H9 (cell line): ENCODE results near the gene UCHL1. TPM values are rescaled to one million over a fixed set of nuclear protein-coding genes. Genes with fewer than 3 reads are reported as not detected.

Source experiments
- DNase-seq: peaks from one replicate; pipeline ENCODE4 v3.0.0-alpha.2; 2017
- H2AFZ ChIP-seq: one replicate; pipeline ENCODE4 v1.6.1; 2013; ENCODE audit warnings: mild to moderate bottlenecking, low read length, control low read depth, moderate library complexity
- H2AK5ac ChIP-seq: 2 replicates; pipeline ENCODE4 v1.6.1; 2013; ENCODE audit warnings: low read length, control low read depth, mixed read lengths; ENCODE audit not compliant: insufficient read length
- H2BK120ac ChIP-seq: one replicate; pipeline ENCODE4 v1.6.1; 2013; ENCODE audit warnings: low read depth, mild to moderate bottlenecking, low read length, control low read depth, inconsistent platforms; ENCODE audit not compliant: poor library complexity, severe bottlenecking
- H2BK12ac ChIP-seq: 2 replicates; pipeline ENCODE4 v1.6.1; 2013; ENCODE audit warnings: low read length, control low read depth, mixed read lengths, low read depth; ENCODE audit not compliant: insufficient read length
- H2BK15ac ChIP-seq: 2 replicates; pipeline ENCODE4 v1.6.1; 2013; ENCODE audit warnings: low read depth, low read length, control low read depth
- H2BK20ac ChIP-seq: one replicate; pipeline ENCODE4 v1.6.1; 2013; ENCODE audit warnings: low read depth, mild to moderate bottlenecking, low read length, control low read depth, inconsistent platforms; ENCODE audit not compliant: poor library complexity, severe bottlenecking
- H2BK5ac ChIP-seq: 2 replicates; pipeline ENCODE4 v1.6.1; 2013; ENCODE audit warnings: low read length, control low read depth, mixed read lengths; ENCODE audit not compliant: insufficient read length
- H3K14ac ChIP-seq: 2 replicates; pipeline ENCODE4 v1.6.1; 2013; ENCODE audit warnings: low read length, control low read depth; ENCODE audit not compliant: insufficient read depth
- H3K18ac ChIP-seq: 2 replicates; pipeline ENCODE4 v1.6.1; 2013; ENCODE audit warnings: low read depth, mild to moderate bottlenecking, mixed read lengths, low read length, control low read depth; ENCODE audit not compliant: insufficient read length
- H3K23ac ChIP-seq: 2 replicates; pipeline ENCODE4 v1.6.1; 2013; ENCODE audit warnings: low read length, control low read depth, mixed read lengths, low read depth; ENCODE audit not compliant: insufficient read length
- H3K23me2 ChIP-seq: 2 replicates; pipeline ENCODE4 v1.6.1; 2013; ENCODE audit warnings: low read depth, mild to moderate bottlenecking, mixed read lengths, low read length, control low read depth; ENCODE audit not compliant: insufficient read length, poor library complexity, severe bottlenecking
- H3K27ac ChIP-seq: 2 replicates; pipeline ENCODE4 v1.5.1; 2013; ENCODE audit warnings: low read length, control low read depth, mixed read lengths, low read depth; ENCODE audit not compliant: insufficient read length
- H3K27me3 ChIP-seq: 2 replicates; pipeline ENCODE4 v1.6.1; 2013; ENCODE audit warnings: low read length, control low read depth, inconsistent platforms; ENCODE audit not compliant: insufficient read depth
- H3K4ac ChIP-seq: 2 replicates; pipeline ENCODE4 v1.6.1; 2013; ENCODE audit warnings: low read depth, mild to moderate bottlenecking, control low read depth, inconsistent platforms, low read length, moderate library complexity
- H3K4me1 ChIP-seq: 2 replicates; pipeline ENCODE4 v1.6.1; 2013; ENCODE audit warnings: low read length, control low read depth, inconsistent platforms; ENCODE audit not compliant: insufficient read depth
- H3K4me2 ChIP-seq: 2 replicates; pipeline ENCODE4 v1.6.1; 2013; ENCODE audit warnings: low read length, control low read depth, mixed read lengths; ENCODE audit not compliant: insufficient read length, insufficient read depth
- H3K56ac ChIP-seq: 2 replicates; pipeline ENCODE4 v1.6.1; 2013; ENCODE audit warnings: low read depth, mild to moderate bottlenecking, mixed read lengths, low read length, control low read depth; ENCODE audit not compliant: insufficient read length
- H3K79me1 ChIP-seq: 2 replicates; pipeline ENCODE4 v1.6.1; 2013; ENCODE audit warnings: low read depth, mild to moderate bottlenecking, moderate library complexity, low read length, control low read depth, inconsistent platforms; ENCODE audit not compliant: insufficient read depth, poor library complexity, severe bottlenecking
- H3K79me2 ChIP-seq: 2 replicates; pipeline ENCODE4 v1.6.1; 2013; ENCODE audit warnings: low read length, control low read depth, inconsistent platforms; ENCODE audit not compliant: insufficient read depth
- H3K9ac ChIP-seq: 2 replicates; pipeline ENCODE4 v1.6.1; 2013; ENCODE audit warnings: low read length, control low read depth, mixed read lengths; ENCODE audit not compliant: insufficient read length; ENCODE audit errors: extremely low read depth
- H3K9me3 ChIP-seq: one replicate; pipeline ENCODE4 v1.6.1; 2013; ENCODE audit warnings: low read depth, low read length, inconsistent platforms; ENCODE audit not compliant: control insufficient read depth
- H3T11ph ChIP-seq: one replicate; pipeline ENCODE4 v1.6.1; 2013; ENCODE audit warnings: mild to moderate bottlenecking, low read length, control low read depth, inconsistent platforms
- H4K20me1 ChIP-seq: one replicate; pipeline ENCODE4 v1.6.1; 2013; ENCODE audit not compliant: control insufficient read depth, insufficient read length, insufficient read depth
- H4K5ac ChIP-seq: 2 replicates; pipeline ENCODE4 v1.6.1; 2013; ENCODE audit warnings: low read depth, mild to moderate bottlenecking, mixed read lengths, low read length, control low read depth; ENCODE audit not compliant: insufficient read length
- H4K8ac ChIP-seq: replicated peaks from 2 replicates; pipeline ENCODE4 v1.6.1; 2013; ENCODE audit warnings: low read length, control low read depth, mixed read lengths, low read depth; ENCODE audit not compliant: insufficient read length
- H4K91ac ChIP-seq: 2 replicates; pipeline ENCODE4 v1.6.1; 2013; ENCODE audit warnings: low read depth, mild to moderate bottlenecking, moderate library complexity, mixed read lengths, low read length, control low read depth; ENCODE audit not compliant: insufficient read length
- H3K27ac Mint-ChIP-seq, 3 experiments: 2 replicates in 2 of 3; 3 replicates in 1 of 3; pipeline ENCODE4 v1.8.0; 2020 to 2021; ENCODE audit warnings: mixed read lengths in 3 of 3, mild to moderate bottlenecking in 1 of 3, moderate library complexity in 1 of 3
- H3K27me3 Mint-ChIP-seq: 2 replicates; pipeline ENCODE4 v1.8.0; 2021; ENCODE audit warnings: low read depth, mild to moderate bottlenecking, moderate library complexity, mixed read lengths
- H3K36me3 Mint-ChIP-seq, 3 experiments: 2 replicates in 2 of 3; 3 replicates in 1 of 3; pipeline ENCODE4 v1.8.0; 2020 to 2021; ENCODE audit warnings: low read depth in 3 of 3, mixed read lengths in 3 of 3; ENCODE audit not compliant: insufficient read depth in 1 of 3
- H3K4me1 Mint-ChIP-seq, 2 experiments: 2 replicates each; pipeline ENCODE4 v1.8.0; 2020; ENCODE audit warnings: mixed read lengths in 2 of 2
- H3K4me3 Mint-ChIP-seq, 2 experiments: 2 replicates in 1 of 2; 3 replicates in 1 of 2; pipeline ENCODE4 v1.8.0; 2020 to 2021; ENCODE audit warnings: mild to moderate bottlenecking in 2 of 2, mixed read lengths in 2 of 2, moderate library complexity in 1 of 2
- H3K9me3 Mint-ChIP-seq, 2 experiments: 2 replicates in 1 of 2; 3 replicates in 1 of 2; pipeline ENCODE4 v1.8.0; 2020; ENCODE audit warnings: mild to moderate bottlenecking in 2 of 2, mixed read lengths in 2 of 2, moderate library complexity in 1 of 2
- WGBS: extraction: QIAGEN DNeasy Blood & Tissue Kit; methylation state at CpG from one replicate; pipeline ENCODE4 v1.1.7; 2013; ENCODE audit warnings: missing lambda C conversion rate, low lambda C conversion rate, mixed read lengths; ENCODE audit not compliant: insufficient read length; ENCODE audit errors: extremely low coverage; 5-methylcytosine and 5-hydroxymethylcytosine counted together
- total RNA-seq: library from RNA; stranded (reverse); gene quantifications from 2 replicates; pipeline ENCODE4 v1.2.1, GENCODE V29; 2021
- TF ChIP-seq, protein P1 (sequence below): fragments of 200-600 bp; sonication (generic); conservative IDR thresholded peaks from 3 replicates; pipeline ENCODE4 v1.8.0; 2021; ENCODE audit warnings: antibody characterized with exemption, mild to moderate bottlenecking

UCHL1 gene
- total RNA-seq, 1 experiment from 2014 or later = 513 TPM

- peaks cover under 1% of the 10 kb centered on the region; the same call in 1 of the 2 replicates for H3K27me3 Mint-ChIP-seq
- Histone ChIP-seq H3K27ac (no peak overlapping the region), H3K9me3 (peaks cover 7% of the 10 kb centered on the region), H3K18ac (no peak overlapping the region), H2BK5ac (no peak overlapping the region), H4K8ac (no peak overlapping the region), H3K56ac (no peak overlapping the region), H2BK12ac (no peak overlapping the region), H3K14ac (0 out of 2 replicates have a peak overlapping the region, but pooled peaks have one; percentile 24), H4K5ac (no peak overlapping the region), H3K9ac (no peak overlapping the region), H3K23ac (no peak overlapping the region), H4K91ac (no peak overlapping the region), H2BK15ac (no peak overlapping the region), H3K79me1 (no peaks in the 10 kb centered on the region), H3K79me2 (no peaks in the 10 kb centered on the region), H2BK20ac (no peak overlapping the region), H2BK120ac (no peak overlapping the region), H4K20me1 (no peaks in the 10 kb centered on the region), H3K23me2 (no peaks in the 10 kb centered on the region), H2AK5ac (no peak overlapping the region), H3K27me3 (no peaks in the 10 kb centered on the region), H3T11ph (no peak overlapping the region), H3K4me1 (no peaks in the 10 kb centered on the region), H3K4me2 (no peak overlapping the region), H2AFZ (no peak overlapping the region), H3K4ac (no peak overlapping the region)
- no CpG with 5 or more reads among the region's 6 CpGs for WGBS
- no peak overlapping the region for H3K27ac Mint-ChIP-seq
- TF ChIP-seq, protein P1, sequence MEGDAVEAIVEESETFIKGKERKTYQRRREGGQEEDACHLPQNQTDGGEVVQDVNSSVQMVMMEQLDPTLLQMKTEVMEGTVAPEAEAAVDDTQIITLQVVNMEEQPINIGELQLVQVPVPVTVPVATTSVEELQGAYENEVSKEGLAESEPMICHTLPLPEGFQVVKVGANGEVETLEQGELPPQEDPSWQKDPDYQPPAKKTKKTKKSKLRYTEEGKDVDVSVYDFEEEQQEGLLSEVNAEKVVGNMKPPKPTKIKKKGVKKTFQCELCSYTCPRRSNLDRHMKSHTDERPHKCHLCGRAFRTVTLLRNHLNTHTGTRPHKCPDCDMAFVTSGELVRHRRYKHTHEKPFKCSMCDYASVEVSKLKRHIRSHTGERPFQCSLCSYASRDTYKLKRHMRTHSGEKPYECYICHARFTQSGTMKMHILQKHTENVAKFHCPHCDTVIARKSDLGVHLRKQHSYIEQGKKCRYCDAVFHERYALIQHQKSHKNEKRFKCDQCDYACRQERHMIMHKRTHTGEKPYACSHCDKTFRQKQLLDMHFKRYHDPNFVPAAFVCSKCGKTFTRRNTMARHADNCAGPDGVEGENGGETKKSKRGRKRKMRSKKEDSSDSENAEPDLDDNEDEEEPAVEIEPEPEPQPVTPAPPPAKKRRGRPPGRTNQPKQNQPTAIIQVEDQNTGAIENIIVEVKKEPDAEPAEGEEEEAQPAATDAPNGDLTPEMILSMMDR = no peak
- H3K4me3 Mint-ChIP-seq = no peak overlapping the region
- H3K4me1 Mint-ChIP-seq = peaks cover 0 to 2% of the 10 kb centered on the region in 2 experiments; a peak in 1 of 4 replicates
- H3K36me3 Mint-ChIP-seq = peaks cover 6 to 15% (median 11%) of the 10 kb centered on the region in 3 experiments; a peak in 6 of 7 replicates
- peaks cover 13 to 17% of the 10 kb centered on the region in 2 experiments for H3K9me3 Mint-ChIP-seq
- no peak for DNase-seq
These were observed 28.6 kb downstream of the UCHL1 start for GRCh38 chr4:41285202-41285863.
